GM12801 (cell line): ENCODE measurements around the gene TGFBR3.

Experiments
- CTCF ChIP-seq: IDR thresholded peaks from one replicate; pipeline ENCODE4 v1.5.1; 2011; ENCODE audit warnings: control low read depth; ENCODE audit not compliant: insufficient read length; ENCODE audit errors: extremely low read depth

Gene TGFBR3

GRCh38 chr1:91746728-91747338 is 139.1 kb downstream of the TGFBR3 start:
- TF ChIP-seq CTCF = no peak

GRCh38 chr1:91745640-91746373 is 140.1 kb downstream of the TGFBR3 start:
- no peak for TF ChIP-seq CTCF

- TF ChIP-seq CTCF = no peak
These were observed 140.9 kb downstream of the TGFBR3 start for GRCh38 chr1:91744953-91745639.

GRCh38 chr1:91742848-91743292 is 143.1 kb downstream of the TGFBR3 start:
- no peak for TF ChIP-seq CTCF

- no peak for TF ChIP-seq CTCF
These were observed 144.0 kb downstream of the TGFBR3 start for GRCh38 chr1:91741906-91742305.

- no peak for TF ChIP-seq CTCF
These were observed 144.7 kb downstream of the TGFBR3 start for GRCh38 chr1:91741301-91741700.

GRCh38 chr1:91737650-91738049 is 148.3 kb downstream of the TGFBR3 start:
- TF ChIP-seq CTCF = no peak
